Astrocyte (in vitro differentiated cells and primary cell): ENCODE measurements around the gene PRDM2.

ENCODE experiments used
- EZH2 ChIP-seq: IDR thresholded peaks from 2 replicates; pipeline ENCODE4 v1.6.1; 2012; ENCODE audit warnings: mild to moderate bottlenecking, low read length, inconsistent platforms; ENCODE audit not compliant: insufficient read depth
- TF ChIP-seq, protein P1 (sequence below): IDR thresholded peaks from 2 replicates; pipeline ENCODE4 v1.5.1; 2011; ENCODE audit warnings: low read depth, mild to moderate bottlenecking, inconsistent platforms, low read length, moderate library complexity; ENCODE audit not compliant: insufficient read depth

DNA sequence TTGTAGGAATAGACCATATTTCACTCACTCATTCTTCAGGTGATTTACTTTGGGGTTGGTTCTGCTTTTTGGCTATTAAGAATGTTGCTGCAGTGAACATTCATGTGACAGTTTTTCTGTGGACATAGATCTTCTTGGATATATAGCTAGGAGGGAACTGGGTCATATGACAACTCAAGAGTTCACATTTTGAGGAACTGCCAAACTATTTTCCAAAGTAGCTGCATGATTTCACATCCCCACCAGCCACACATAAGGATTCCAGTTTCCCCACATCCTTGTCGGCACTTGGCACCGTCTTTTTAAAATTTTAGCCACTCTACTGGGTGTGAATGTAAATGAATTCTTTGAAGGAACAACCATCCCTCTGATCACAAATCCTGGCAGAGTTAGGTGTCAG, 126.0 kb downstream of the PRDM2 start:
- TF ChIP-seq, protein P1, sequence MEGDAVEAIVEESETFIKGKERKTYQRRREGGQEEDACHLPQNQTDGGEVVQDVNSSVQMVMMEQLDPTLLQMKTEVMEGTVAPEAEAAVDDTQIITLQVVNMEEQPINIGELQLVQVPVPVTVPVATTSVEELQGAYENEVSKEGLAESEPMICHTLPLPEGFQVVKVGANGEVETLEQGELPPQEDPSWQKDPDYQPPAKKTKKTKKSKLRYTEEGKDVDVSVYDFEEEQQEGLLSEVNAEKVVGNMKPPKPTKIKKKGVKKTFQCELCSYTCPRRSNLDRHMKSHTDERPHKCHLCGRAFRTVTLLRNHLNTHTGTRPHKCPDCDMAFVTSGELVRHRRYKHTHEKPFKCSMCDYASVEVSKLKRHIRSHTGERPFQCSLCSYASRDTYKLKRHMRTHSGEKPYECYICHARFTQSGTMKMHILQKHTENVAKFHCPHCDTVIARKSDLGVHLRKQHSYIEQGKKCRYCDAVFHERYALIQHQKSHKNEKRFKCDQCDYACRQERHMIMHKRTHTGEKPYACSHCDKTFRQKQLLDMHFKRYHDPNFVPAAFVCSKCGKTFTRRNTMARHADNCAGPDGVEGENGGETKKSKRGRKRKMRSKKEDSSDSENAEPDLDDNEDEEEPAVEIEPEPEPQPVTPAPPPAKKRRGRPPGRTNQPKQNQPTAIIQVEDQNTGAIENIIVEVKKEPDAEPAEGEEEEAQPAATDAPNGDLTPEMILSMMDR = no peak
- TF ChIP-seq EZH2 = no peak
